Measurements from ENCODE around the gene SLC9A6. TPM values are rescaled to one million over a fixed set of nuclear protein-coding genes. Genes with fewer than 3 reads are reported as not detected.

Gene SLC9A6
- total and polyA plus RNA-seq, 10 of the 15 experiments (the other 5 are each of a cell fraction or from before 2014, with no cell fraction given), result 4.5 to 14.6 (median 10.7) TPM

- TF ChIP-seq BCL3 (IDR thresholded peaks at IDR 0.05; ENCODE audit: borderline replicate concordance, insufficient read depth, low read depth, low read length, poor library complexity, severe bottlenecking) (no peak), NR2F1 (conservative IDR thresholded peaks at IDR 0.05) (0 out of 2 replicates have a peak, but pooled peaks have one; percentile 20), SREBF2 (IDR thresholded peaks at IDR 0.05; ENCODE audit: low read length) (no peak), POLR2A (IDR thresholded peaks at IDR 0.05; ENCODE audit: low read depth, low read length) (peak; percentile 72), CREB1 (IDR thresholded peaks at IDR 0.05; ENCODE audit: low read depth) (0 out of 2 replicates have a peak, but pooled peaks have one; percentile 15), SP1 (IDR thresholded peaks at IDR 0.05; ENCODE audit: low read depth, low read length) (peak; percentile 15), HDGF (IDR thresholded peaks at IDR 0.05) (0 out of 2 replicates have a peak, but pooled peaks have one; percentile 21), CBX3 (IDR thresholded peaks at IDR 0.05; ENCODE audit: borderline replicate concordance, low read depth) (no peak), DPF2 (IDR thresholded peaks at IDR 0.05) (no peak)
These were observed at the start of gene SLC9A6 (continued) for GRCh38 chrX:135985157-135985972.

- no peaks in the 10 kb centered on the region for H3K36me3 ChIP-seq (ENCODE audit: control insufficient read depth in 2 of 2, insufficient read depth in 2 of 2, low read length in 1 of 2)
- 62% methylated on average over 2 of the region's 2 CpGs for WGBS (ENCODE audit: insufficient coverage, insufficient replicate concordance, low lambda C conversion rate, missing lambda C conversion rate)
- DNase-seq (ENCODE audit: low read depth, low spot score) (no peak), ATAC-seq (no peak), FAIRE-seq (no peak)
- no peak overlapping the region for H3K9ac ChIP-seq (ENCODE audit: control insufficient read depth, insufficient read depth, low read length)
- intact Hi-C loops (cut with micrococcal nuclease; ENCODE audit: unreplicated experiment) (no loop called here), in situ Hi-C loops (cut with MboI) (no loop called here)
- CTCF ChIA-PET, result no interaction called here
- H4K20me1 ChIP-seq (ENCODE audit: control insufficient read depth, insufficient read depth), result no peaks in the 10 kb centered on the region
- H3K79me2 ChIP-seq (ENCODE audit: control insufficient read depth, insufficient read depth, low read length), result no peaks in the 10 kb centered on the region
- H3K4me2 ChIP-seq (ENCODE audit: control insufficient read depth, insufficient read depth), result no peak overlapping the region
- H2AFZ ChIP-seq (ENCODE audit: control insufficient read depth, low read depth, low read length), result no peak overlapping the region
- H3K4me3 ChIP-seq, result no peak overlapping the region
- H3K27me3 ChIP-seq (replicated peaks in 1 of 2; ENCODE audit: control insufficient read depth in 2 of 2, insufficient read depth in 2 of 2, low read length in 1 of 2), result no peaks in the 10 kb centered on the region; a peak in 1 of 4 replicates
- BruUV-seq (replicated peaks), result no TSS peak
- no peaks in the 10 kb centered on the region for H3K4me1 ChIP-seq (ENCODE audit: control insufficient read depth, insufficient read depth, low read length)
- H3K9me3 ChIP-seq (replicated peaks; ENCODE audit: control insufficient read depth, insufficient read depth, low read length), result no peaks in the 10 kb centered on the region
- H3K27ac ChIP-seq (ENCODE audit: control insufficient read depth, insufficient read depth), result no peak overlapping the region
- RAD21 ChIA-PET (ENCODE audit: unreplicated experiment), result no interaction called here
- SMC1A ChIA-PET (ENCODE audit: uncharacterized antibody, unreplicated experiment), result no interaction called here
- POLR2A ChIA-PET, result no interaction called here
- no peak for TF ChIP-seq SUPT20H (IDR thresholded peaks at IDR 0.05; ENCODE audit: borderline replicate concordance, control insufficient read depth, low read depth, low read length)
- no peak for TF ChIP-seq FOXM1 (IDR thresholded peaks at IDR 0.05; ENCODE audit: low read depth, low read length)
- TF ChIP-seq ZZZ3 (IDR thresholded peaks at IDR 0.05; ENCODE audit: control insufficient read depth, insufficient read length, low read depth), result no peak
- no peak for TF ChIP-seq TBL1XR1 (IDR thresholded peaks at IDR 0.05; ENCODE audit: low read depth, low read length)
- TF ChIP-seq ZBTB4 (CRISPR knock-in tag; IDR thresholded peaks at IDR 0.05), result no peak
- no peak for TF ChIP-seq E2F8 (IDR thresholded peaks at IDR 0.05; ENCODE audit: low read depth, partially characterized antibody)
- TF ChIP-seq KAT2A (conservative IDR thresholded peaks at IDR 0.05; ENCODE audit: control insufficient read depth, low read depth, low read length), result no peak
These were observed 40.7 kb upstream of the SLC9A6 start for GRCh38 chrX:135944486-135944885.

Measured in GM12878 (cell line).